ENCODE results near the gene JDP2.

JDP2 gene

DNA sequence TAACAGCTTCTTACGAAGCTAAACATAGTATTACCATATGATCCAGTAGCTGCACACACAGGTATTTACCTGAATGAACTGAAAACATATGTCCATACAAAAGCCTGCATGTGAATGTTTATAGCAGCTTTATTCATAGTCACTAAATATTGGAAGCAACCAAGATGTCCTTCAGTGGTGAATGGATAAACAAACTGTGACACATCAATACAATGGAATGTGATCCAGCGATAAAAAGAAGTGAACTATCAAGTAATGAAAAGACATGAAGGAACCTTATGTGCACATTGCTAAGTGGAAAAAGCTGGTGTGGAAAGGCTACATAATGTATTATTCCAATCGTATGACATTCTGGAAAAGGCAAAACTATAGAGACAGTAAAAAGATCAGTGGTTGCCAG, 38.1 kb upstream of the JDP2 start:
- no peak overlapping the region for H3K4me3 ChIP-seq (ENCODE audit: low read depth, low read length)
- TF ChIP-seq, protein P1, sequence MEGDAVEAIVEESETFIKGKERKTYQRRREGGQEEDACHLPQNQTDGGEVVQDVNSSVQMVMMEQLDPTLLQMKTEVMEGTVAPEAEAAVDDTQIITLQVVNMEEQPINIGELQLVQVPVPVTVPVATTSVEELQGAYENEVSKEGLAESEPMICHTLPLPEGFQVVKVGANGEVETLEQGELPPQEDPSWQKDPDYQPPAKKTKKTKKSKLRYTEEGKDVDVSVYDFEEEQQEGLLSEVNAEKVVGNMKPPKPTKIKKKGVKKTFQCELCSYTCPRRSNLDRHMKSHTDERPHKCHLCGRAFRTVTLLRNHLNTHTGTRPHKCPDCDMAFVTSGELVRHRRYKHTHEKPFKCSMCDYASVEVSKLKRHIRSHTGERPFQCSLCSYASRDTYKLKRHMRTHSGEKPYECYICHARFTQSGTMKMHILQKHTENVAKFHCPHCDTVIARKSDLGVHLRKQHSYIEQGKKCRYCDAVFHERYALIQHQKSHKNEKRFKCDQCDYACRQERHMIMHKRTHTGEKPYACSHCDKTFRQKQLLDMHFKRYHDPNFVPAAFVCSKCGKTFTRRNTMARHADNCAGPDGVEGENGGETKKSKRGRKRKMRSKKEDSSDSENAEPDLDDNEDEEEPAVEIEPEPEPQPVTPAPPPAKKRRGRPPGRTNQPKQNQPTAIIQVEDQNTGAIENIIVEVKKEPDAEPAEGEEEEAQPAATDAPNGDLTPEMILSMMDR (IDR thresholded peaks at IDR 0.05; ENCODE audit: low read depth, low read length, missing control alignments): no peak
- DNase-seq (ENCODE audit: low read depth): no peak
- in situ Hi-C loops (cut with HindIII; ENCODE audit: low sequenced_read_pairs): no loop called here

DNA sequence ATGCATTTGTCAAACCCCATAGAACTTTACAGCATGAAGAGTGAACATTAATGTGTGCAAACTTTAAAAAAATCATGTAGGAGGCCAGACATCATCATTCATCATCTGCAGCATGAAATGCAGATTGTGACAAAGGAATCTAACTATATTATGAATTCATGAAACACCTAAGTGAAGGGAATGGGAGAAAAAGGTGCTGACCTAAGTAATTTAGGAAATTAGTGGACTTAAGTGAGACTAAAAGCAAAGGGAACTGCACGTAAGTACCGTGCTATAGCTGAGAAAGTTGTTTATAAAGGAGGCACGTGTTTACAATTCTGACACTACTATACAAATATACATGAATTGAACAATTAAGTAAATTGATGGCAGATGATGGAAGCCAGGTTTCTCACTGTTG, 37.6 kb upstream of the JDP2 start:
- no peak for DNase-seq (ENCODE audit: low read depth)
- in situ Hi-C loops (cut with HindIII; ENCODE audit: low sequenced_read_pairs): no loop called here
- TF ChIP-seq, protein P1 (IDR thresholded peaks at IDR 0.05; ENCODE audit: low read depth, low read length, missing control alignments): no peak
- H3K4me3 ChIP-seq (ENCODE audit: low read depth, low read length): no peak overlapping the region

DNA sequence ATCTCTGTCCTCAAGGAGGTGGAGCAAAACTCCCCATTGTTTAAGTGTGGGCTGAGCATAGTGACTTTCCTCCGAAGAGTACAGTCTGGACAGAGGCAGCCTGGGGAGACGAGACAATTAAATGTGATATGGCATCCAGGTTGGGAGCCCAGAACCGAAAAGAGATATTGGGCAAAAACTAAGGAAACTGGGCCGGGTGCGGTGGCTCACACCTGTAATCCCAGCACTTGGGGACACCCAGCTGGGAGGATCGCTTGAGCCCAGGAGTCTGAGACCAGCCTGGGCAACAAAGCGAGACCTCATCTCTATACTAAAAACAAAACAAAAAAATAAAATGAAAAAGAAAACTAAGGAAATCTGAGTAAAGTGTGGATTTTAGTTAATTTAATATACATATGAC, 35.9 kb upstream of the JDP2 start:
- TF ChIP-seq, protein P1 (IDR thresholded peaks at IDR 0.05; ENCODE audit: low read depth, low read length, missing control alignments): no peak
- no peak overlapping the region for H3K4me3 ChIP-seq (ENCODE audit: low read depth, low read length)
- in situ Hi-C loops (cut with HindIII; ENCODE audit: low sequenced_read_pairs): no loop called here
- DNase-seq (ENCODE audit: low read depth): no peak

DNA sequence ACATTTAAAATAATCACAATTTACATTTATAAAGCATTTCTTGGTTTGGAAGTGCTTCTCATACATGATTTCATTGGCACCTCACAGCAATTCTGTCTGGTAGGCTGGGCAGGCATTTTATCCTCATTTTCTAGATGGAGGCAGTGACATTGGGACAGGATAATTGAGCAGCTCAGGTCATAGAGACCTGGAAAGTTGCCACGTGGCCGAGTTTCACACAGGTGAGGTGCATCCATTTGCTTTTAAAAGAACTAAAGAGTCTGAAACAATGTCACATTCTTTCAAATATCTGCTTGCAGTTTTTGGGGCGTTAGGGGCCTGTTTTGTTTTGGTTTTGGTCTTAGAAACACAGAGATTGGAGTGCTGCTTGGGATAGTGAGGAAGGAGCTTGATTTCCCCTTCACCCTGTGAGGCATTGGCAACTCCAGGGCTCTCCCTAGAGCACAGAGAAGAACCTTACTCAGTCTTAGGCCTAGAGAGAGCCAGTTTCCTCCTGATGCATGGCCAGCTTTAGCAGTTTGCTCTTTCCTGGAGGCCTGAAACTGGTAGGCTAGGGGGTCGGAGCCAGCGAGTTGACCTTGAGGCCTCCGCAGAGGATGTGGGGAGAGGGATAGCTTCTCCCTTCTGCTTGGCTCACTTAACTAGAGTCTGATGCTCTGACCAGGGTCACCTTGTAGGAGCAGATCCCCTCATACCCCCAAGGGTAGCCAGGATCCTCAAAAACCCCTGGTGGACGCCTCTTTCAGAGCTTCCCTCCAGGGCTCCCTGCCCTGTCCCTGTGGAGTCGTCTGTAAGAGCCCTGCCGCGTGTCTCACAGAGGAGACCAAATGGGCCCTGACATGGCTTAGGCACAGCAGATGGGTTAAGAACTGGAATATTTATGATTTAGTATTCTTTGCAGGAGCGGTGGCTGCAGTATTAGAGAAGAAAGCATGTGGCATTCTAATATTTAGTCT, 34.9 kb upstream of the JDP2 start:
- H3K4me3 ChIP-seq (ENCODE audit: low read depth, low read length): no peak overlapping the region
- TF ChIP-seq, protein P1 (IDR thresholded peaks at IDR 0.05; ENCODE audit: low read depth, low read length, missing control alignments): no peak
- DNase-seq (ENCODE audit: low read depth): no peak
- in situ Hi-C loops (cut with HindIII; ENCODE audit: low sequenced_read_pairs): no loop called here

DNA sequence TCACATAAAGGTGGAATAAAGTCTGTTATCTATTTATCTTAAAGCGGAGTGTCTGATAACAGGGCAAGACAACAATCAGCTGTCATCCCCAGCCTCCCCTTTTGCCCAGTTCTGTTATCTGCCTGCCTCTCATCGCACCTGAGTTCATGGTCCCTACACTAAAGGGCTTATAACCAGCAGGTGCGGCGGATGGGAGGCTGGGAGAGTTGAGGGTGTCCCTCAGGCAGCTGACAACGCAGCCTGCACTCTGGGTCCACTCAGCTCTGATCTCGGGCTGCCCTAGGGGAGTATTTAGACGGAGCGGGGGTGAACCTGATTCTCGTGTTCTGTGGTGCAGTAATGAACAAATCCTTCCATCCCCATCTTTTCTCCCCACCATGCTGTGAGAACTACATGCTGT, 34.0 kb upstream of the JDP2 start:
- no peak for DNase-seq (ENCODE audit: low read depth)
- TF ChIP-seq, protein P1 (IDR thresholded peaks at IDR 0.05; ENCODE audit: low read depth, low read length, missing control alignments): no peak
- H3K4me3 ChIP-seq (ENCODE audit: low read depth, low read length): no peak overlapping the region
- in situ Hi-C loops (cut with HindIII; ENCODE audit: low sequenced_read_pairs): no loop called here

DNA sequence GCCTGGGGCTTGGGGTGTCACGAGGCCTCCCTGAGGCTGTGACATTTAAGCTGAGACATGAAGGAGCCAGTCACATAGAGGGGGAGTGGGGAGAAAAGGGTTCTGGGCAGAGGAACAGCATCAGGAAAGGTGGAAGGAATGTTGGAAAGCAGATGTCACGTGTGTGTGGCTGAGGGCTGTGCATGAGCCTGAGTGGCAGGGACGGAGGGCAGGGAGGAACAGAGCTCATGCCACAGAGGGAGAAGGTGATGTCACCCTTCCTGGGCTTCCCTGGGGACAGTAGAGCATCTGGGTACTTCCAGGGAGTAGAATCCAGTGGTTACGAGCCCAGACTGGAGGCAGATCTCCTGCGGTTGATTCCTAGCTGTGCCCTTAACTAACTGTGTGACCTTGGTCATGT, 32.0 kb upstream of the JDP2 start:
- TF ChIP-seq, protein P1 (IDR thresholded peaks at IDR 0.05; ENCODE audit: low read depth, low read length, missing control alignments): no peak
- no peak for DNase-seq (ENCODE audit: low read depth)
- in situ Hi-C loops (cut with HindIII; ENCODE audit: low sequenced_read_pairs): no loop called here
- no peak overlapping the region for H3K4me3 ChIP-seq (ENCODE audit: low read depth, low read length)

All from astrocyte of the cerebellum (primary cell).